ENCODE data around the gene CNOT11.
"Not testable (repeated sequence)": the region's sequence is repeated elsewhere in the genome, so short reads cannot be mapped to it uniquely, and the experiment has no call there.

Gene CNOT11

DNA sequence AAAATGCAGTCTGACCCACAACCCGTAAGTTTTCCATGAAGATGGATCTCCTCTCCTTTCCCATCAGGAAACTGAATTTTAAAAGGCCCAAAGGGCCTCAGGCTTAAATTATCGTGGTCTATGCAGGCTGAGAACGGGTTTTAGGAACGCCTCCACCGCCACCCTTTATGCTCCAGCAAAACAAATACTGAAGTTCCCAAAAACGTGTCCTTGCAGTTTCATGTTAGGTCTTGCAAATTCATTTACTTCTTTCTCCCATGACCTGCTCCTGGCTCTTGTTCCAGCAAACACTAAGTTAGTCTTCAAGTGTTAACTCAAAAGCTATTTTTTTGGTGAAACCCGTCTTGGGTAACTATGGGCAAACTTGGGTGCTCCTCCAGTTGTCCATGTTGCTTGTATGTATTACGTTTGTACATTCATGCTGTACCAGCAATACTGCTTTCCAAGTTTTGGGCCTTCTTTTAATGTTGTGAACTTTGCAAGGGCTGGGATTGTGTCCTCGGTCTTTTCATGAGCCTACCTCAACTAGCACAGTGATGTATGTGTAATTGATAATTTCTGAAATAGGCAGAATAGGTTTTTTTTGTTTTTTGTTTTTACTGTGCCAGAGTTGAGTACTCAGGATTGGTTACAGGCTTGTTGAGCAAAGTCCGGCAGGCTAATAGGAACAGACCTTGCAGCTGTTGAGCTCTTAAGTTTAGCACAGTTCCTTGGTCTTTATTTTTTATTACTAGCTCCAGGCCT is 57.6 kb downstream of the CNOT11 start:
- no peak for DNase-seq (ENCODE audit: low read depth)

DNA sequence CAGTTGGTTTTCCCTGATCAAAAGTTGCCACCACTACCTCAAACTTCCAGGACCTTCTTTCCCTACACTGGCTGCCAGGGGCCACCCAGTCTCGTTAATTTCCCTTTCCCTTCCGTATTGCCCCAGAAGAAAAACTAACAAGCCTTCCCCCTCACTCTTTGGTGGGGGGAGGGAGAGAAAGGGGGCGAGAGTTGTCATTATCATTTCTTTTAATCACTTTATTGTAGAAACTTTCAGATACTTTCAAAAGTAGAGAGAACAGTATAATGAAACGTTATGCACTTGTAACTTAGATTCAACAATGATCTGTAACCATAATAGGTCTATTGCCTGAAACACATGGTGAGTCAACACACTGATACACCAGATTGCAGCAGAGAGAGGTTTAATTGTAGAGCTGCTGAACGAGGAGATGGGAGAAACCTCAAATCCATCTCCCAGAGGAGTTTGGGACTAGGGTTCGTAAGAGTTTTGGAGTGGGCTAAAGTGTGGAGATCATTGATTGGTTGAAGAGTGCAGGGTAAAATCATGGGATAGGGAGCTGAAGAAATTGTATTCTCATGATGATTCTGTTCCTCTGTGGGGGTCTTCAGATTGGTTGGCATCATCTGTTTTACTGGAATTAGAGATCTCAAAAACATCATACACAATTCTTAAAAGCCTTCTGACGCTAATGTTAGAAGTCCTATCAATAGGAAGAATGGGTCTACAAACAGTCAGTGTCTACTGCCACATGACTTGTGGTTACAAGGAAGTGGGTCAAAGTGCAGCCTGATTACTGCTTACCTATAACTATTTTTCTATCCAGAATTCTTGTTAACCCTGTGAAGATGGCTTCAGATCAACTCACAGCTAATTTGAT is 58.4 kb downstream of the CNOT11 start:
- DNase-seq (ENCODE audit: low read depth): no peak

DNA sequence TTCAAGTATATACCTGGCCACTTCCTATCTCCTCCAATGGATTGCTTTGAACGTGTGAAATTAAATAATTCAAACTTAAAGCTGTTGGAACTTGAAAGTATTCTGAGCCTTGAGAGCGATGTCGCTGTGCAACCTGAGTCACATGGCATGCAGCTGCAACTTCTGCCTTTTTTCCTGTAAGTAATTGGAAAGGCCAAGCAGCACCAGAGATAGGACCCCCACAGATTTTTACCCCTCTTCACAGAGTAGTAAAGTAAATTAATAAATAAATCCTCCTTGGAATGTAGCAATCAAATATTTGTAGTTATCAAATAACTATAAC is 59.0 kb downstream of the CNOT11 start:
- no peak for DNase-seq (ENCODE audit: low read depth)

DNA sequence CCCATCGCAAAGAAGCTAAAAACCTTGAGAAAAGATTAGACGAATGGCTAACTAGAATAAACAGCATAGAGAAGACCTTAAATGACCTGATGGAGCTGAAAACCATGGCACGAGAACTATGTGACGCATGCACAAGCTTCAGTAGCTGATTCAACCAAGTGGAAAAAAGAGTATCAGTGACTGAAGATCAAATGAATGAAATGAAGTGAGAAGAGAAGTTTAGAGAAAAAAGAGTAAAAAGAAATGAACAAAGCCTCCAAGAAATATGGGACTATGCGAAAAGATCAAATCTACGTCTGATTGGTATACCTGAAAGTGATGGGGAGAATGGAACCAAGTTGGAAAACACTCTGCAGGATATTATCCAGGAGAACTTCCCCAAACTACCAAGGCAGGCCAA is 63.9 kb downstream of the CNOT11 start:
- DNase-seq (ENCODE audit: low read depth): not testable (repeated sequence)
